Prostate gland (tissue), 2 donors: ENCODE measurements around the gene ANO2.

Source experiments
- CTCF ChIP-seq, 4 experiments: fragments of 200-600 bp in 2 of 4; fragments of 450-650 bp in 2 of 4; sonication (generic) in 2 of 4; IDR thresholded peaks; 1 replicate in 3 of 4; 2 replicates in 1 of 4; pipeline ENCODE4 v1.5.1; 2016 to 2019; ENCODE audit warnings: antibody characterized with exemption in 4 of 4, mild to moderate bottlenecking in 2 of 4, moderate library complexity in 2 of 4
- POLR2A ChIP-seq: fragments of 450-650 bp; IDR thresholded peaks from one replicate; pipeline ENCODE4 v1.6.1; 2016; ENCODE audit warnings: antibody characterized with exemption, mild to moderate bottlenecking
- POLR2AphosphoS5 ChIP-seq: sonication (generic); formaldehyde crosslinking; IDR thresholded peaks from one replicate; pipeline ENCODE4 v1.6.1; 2017; ENCODE audit warnings: antibody characterized with exemption

GRCh38 chr12:5533368-5533767, 411.7 kb downstream of the ANO2 start:
- TF ChIP-seq CTCF (IDR thresholded peaks at IDR 0.05) (no peak), POLR2A (no peak), POLR2AphosphoS5 (no peak)
